NCI-H69 (cell line): ENCODE measurements around the gene MET.
"Not testable (repeated sequence)": the region's sequence is repeated elsewhere in the genome, so short reads cannot be mapped to it uniquely, and the experiment has no call there.

ENCODE experiments used
- DNase-seq: peaks from one replicate; lab custom pipeline; 2025; lab: John Stamatoyannopoulos, UW

MET gene

DNA sequence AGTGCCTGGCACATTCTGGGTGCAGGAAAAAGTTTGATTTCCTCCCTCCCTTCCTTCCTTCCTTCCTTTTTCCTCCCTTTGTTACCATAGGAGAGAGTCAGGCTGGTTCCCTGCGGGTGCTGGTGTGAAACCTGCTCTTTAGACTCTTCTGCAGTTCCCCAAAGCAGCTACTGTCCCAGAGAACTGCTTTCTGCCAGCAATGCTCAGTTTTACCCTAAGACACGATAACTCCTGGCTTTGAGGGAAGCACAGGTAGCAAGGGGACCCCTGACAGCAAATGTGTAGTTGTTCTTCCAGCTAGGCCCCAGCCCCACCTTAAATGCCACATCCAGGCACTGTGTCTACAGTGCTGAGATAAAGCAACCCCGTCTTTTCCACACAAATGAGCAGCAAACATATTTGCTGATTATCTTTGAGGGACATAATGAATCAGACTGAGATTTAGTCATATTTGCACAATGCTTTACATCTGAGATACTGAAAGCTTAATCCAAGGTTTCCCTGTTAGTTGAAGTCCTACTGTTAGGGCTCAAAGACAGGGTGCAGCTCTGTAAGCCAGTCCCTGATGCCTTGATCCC lies 55.5 kb downstream of the MET start:
- no peak for DNase-seq

- DNase-seq: no peak
Observed at GRCh38 chr7:116728413-116728812, 56.4 kb downstream of the MET start.

DNA sequence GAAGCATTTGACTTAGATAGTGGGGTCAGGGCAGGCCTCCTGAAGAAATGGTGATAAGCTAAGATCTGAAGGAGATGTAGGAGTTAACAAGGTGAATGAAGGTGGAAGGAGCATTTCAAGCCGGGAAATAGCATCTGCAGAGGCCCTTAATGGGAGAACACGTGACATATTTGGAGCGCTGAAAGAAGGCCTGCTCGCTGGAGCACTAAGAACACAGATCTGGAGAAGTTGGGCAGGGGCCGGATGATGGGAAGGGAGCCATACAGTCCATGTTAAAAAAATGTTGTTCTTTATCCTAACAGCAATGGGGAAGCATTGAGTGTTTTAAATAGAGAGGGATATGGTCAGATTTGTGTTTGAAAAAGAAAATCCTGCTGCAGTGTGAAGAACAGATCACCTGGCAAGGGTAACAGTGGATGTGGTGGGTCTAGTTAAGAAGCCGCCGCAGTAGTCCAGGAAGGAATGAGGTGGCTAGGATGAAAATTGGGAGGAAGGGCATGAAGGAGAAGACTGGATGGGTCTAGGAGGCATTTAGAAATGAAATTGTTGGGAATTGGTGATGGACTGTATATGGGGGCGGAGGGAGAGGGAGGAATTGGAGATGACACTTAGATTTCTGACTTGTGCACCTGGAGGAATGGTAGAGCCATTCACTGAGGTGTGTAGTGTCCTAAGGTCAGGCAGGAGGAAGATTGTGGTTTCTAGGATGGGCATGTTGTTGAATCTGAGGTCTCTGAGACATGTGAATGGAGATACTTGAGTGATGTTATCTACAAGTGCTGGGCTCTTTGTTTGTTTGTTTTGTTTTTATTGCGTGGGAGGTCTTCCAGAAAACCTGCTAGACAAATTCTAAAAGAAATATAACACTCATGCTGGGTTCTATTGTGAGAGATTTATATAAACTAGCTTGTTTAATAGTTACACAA lies 58.4 kb downstream of the MET start:
- DNase-seq: no peak

- no peak for DNase-seq
Observed at GRCh38 chr7:116731023-116731395, 59.0 kb downstream of the MET start.

- no peak for DNase-seq
Observed at GRCh38 chr7:116731445-116732335, 59.7 kb downstream of the MET start.

DNA sequence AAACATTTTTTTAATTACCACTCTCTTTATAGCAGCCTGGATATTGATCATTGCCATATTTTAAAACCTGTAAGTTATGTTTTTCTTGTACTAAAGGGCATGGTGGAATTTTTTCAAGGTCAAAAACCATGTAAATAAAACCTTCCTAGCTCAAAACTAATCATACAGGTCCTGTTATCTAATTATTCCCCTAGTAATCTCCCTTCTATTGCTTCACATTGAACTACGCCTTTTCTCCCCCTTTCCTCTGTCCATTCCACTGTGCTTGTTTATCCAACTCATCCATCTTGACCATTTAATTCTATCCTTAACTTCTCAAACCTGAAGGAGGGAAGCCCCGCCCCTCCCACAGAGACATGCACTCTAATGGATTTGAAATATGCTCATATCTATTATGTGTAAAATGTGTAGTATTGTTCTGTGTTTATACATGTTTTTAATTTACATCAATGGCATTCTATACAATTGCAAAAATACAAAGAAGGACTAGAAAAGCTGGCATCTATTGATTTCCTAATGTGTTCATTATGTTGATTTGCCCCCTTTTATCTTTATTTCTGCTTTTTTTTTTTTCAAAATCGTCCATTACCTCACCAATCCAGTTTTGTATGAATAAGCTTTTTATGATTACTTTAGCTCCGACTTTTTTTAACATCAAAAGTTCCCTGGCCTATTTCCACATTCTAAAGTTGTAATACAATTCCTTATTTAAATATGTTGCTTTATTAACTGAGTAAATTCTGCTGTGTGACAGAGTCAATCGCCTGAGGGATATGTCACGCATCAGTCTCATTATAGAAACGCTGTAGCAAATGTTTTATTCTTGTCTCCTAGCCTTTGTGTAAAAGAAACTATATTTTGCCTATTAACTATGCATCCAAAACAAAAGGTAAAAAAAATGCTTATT lies 61.0 kb downstream of the MET start:
- peak; percentile 11 for DNase-seq

- no peak for DNase-seq
Observed at GRCh38 chr7:116733924-116734580, 62.1 kb downstream of the MET start.

DNA sequence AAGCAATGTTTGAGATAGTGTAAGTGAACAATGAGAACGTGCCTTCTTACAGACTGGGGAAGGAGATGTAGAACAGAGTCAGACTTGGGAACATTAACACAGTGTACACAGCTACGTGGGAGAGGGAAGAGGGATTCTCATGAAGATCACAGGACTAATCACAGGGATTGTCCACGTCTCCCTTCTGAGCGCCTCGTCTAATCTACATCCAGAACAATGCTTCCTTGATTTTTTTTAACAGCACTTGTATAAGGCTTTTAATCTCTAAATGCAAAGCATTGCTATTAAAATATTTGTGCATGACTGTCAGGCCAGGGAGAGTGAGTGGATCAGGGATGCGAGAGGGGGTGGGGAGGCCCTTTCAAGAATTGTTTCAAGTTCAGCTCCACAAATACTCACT lies 62.7 kb downstream of the MET start:
- DNase-seq: no peak

- DNase-seq: no peak
Observed at GRCh38 chr7:116736927-116737715, 65.1 kb downstream of the MET start.

GRCh38 chr7:116738378-116738777 lies 66.4 kb downstream of the MET start:
- peak; percentile 79 for DNase-seq

DNA sequence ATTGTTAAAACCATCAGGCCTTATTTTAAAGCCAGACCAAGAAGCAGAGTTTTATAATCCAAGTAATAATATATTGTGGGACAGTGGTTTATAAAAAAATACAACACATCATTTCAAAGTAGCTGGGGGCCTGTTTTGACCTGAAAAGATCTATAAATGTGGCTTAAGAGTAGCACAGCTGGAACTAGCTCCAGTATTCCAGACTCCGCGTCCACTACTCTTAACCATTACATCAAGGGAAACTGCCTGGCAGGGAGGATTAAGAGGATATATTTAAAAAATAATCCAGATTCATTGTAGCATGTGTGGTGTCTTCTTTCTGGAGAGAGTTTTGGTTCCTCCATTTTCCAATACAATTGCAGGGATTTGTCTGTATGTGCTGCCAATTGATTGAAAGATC lies 67.3 kb downstream of the MET start:
- no peak for DNase-seq

DNA sequence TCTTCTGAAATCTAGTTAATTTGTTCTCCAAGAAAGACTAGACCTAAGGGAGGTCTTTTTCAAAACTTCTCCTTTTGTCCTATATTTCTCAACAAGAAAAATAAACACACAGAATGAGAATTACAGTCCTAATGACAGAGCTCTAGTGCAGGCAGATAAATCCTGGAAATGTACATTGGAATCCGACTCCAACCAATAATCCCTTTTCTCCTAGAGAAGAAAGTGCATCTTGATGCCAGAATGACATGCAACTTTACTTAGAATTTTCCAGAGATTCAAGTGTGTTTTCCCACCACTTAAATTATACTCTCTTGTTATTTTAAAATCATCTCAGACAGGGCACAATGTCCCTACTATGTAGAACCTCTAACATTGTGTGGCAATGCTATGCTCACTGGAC lies 68.2 kb downstream of the MET start:
- no peak for DNase-seq

GRCh38 chr7:116740755-116741462 lies 68.9 kb downstream of the MET start:
- no peak for DNase-seq

- no peak for DNase-seq
Observed at GRCh38 chr7:116741625-116742316, 69.8 kb downstream of the MET start.

GRCh38 chr7:116742641-116743040 lies 70.6 kb downstream of the MET start:
- DNase-seq: no peak

GRCh38 chr7:116743835-116744234 lies 71.8 kb downstream of the MET start:
- DNase-seq: not testable (repeated sequence)

DNA sequence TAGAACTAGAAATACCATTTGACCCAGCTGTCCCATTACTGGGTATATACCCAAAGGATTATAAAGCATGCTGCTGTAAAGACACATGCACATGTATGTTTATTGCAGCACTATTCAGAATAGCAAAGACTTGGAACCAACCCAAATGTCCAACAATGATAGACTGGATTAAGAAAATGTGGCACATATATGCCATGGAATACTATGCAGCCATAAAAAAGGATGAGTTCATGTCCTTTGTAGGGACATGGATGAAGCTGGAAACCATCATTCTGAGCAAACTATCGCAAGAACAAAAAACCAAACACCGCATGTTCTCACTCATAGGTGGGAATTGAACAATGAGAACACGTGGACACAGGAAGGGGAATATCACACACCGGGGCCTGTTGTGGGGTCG lies 74.4 kb downstream of the MET start:
- not testable (repeated sequence) for DNase-seq

DNA sequence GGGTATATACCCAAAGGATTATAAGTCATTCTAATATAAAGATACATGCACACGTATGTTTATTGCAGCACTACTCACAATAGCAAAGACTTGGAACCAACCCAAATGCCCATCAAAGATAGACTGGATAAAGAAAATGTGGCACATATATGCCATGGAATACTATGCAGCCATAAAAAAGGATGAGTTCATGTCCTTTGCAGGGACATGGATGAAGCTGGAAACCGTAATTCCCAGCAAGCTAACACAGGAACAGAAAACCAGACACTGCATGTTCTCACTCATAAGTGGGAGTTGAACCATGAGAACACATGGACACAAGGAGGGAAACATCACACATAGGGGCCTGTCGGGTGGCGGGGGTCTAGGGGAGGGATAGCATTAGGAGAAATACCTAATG lies 79.1 kb downstream of the MET start:
- DNase-seq: not testable (repeated sequence)
